IMR-90 (cell line): Measurements from ENCODE around the gene NPEPPS. TPM values are rescaled to one million over a fixed set of nuclear protein-coding genes. Genes with fewer than 3 reads are reported as not detected.

Source experiments
- ATAC-seq: fragments of 200-7000 bp; cut with Tn5 transposase; 2 replicates; pipeline ENCODE4 v1.9.1; 2020; ENCODE audit warnings: low read depth, mild to moderate bottlenecking, moderate library complexity
- BruUV-seq: library from RNA; stranded (reverse); fragments of 400-500 nt; replicated peaks from 2 replicates; lab custom pipeline; 2021; lab: Mats Ljungman, UMichigan
- CTCF ChIA-PET: fragments of 300-600 bp; formaldehyde crosslinking; extraction: SDS; loops from one replicate; lab custom pipeline; 2021; ENCODE audit warnings: antibody characterized with exemption; lab: Yijun Ruan, JAX
- POLR2A ChIA-PET: fragments of 300-600 bp; sonication (Branson Sonifier 250); formaldehyde crosslinking; loops from one replicate; lab custom pipeline; 2022; ENCODE audit warnings: antibody characterized with exemption; ENCODE audit not compliant: unreplicated experiment; lab: Charles Lee
- DNase-seq: peaks from one replicate; pipeline ENCODE4 v3.0.0; 2013
- H2AFZ ChIP-seq: replicated peaks from 2 replicates; pipeline ENCODE3; 2013; ENCODE audit warnings: low read length, mild to moderate bottlenecking; ENCODE audit not compliant: poor library complexity
- H2AK5ac ChIP-seq: 2 replicates; pipeline ENCODE4 v1.6.1; 2013; ENCODE audit warnings: low read depth, low read length, inconsistent platforms
- H2AK9ac ChIP-seq: replicated peaks from 2 replicates; pipeline ENCODE3; 2013; ENCODE audit warnings: mild to moderate bottlenecking, low read depth, low read length, moderate library complexity; ENCODE audit not compliant: poor library complexity
- H2BK120ac ChIP-seq: 2 replicates; pipeline ENCODE4 v1.6.1; 2013; ENCODE audit warnings: low read depth, low read length, inconsistent platforms
- H2BK15ac ChIP-seq: 3 replicates; pipeline ENCODE4 v1.6.1; 2013; ENCODE audit warnings: low read depth, low read length, inconsistent platforms
- H2BK20ac ChIP-seq: 2 replicates; pipeline ENCODE4 v1.6.1; 2013; ENCODE audit warnings: low read depth, mild to moderate bottlenecking, inconsistent platforms, low read length, moderate library complexity
- H2BK5ac ChIP-seq: 2 replicates; pipeline ENCODE4 v1.6.1; 2013; ENCODE audit warnings: mild to moderate bottlenecking, low read depth, low read length, inconsistent platforms; ENCODE audit not compliant: poor library complexity, severe bottlenecking
- H3K14ac ChIP-seq: replicated peaks from 2 replicates; pipeline ENCODE4 v1.6.1; 2013; ENCODE audit warnings: low read depth, low read length, inconsistent platforms
- H3K18ac ChIP-seq: 2 replicates; pipeline ENCODE4 v1.6.1; 2013; ENCODE audit warnings: low read depth, low read length, control low read depth
- H3K23ac ChIP-seq: 2 replicates; pipeline ENCODE4 v1.6.1; 2013; ENCODE audit warnings: low read depth, low read length, inconsistent platforms
- H3K27ac ChIP-seq: 2 replicates; pipeline ENCODE4 v1.5.1; 2013; ENCODE audit warnings: mild to moderate bottlenecking, control low read depth, low read length; ENCODE audit not compliant: insufficient read depth
- H3K27me3 ChIP-seq: 2 replicates; pipeline ENCODE4 v1.6.1; 2013; ENCODE audit warnings: low read length; ENCODE audit not compliant: control insufficient read depth, insufficient read depth
- H3K36me3 ChIP-seq: 2 replicates; pipeline ENCODE4 v1.6.1; 2013; ENCODE audit warnings: low read length, mixed read lengths; ENCODE audit not compliant: control insufficient read depth, insufficient read depth
- H3K4ac ChIP-seq: 2 replicates; pipeline ENCODE4 v1.6.1; 2013; ENCODE audit warnings: low read depth, low read length, inconsistent platforms
- H3K4me1 ChIP-seq: 2 replicates; pipeline ENCODE4 v1.6.1; 2013; ENCODE audit warnings: low read length, mixed read lengths; ENCODE audit not compliant: control insufficient read depth, insufficient read depth
- H3K4me2 ChIP-seq: 2 replicates; pipeline ENCODE4 v1.6.1; 2013; ENCODE audit warnings: low read depth, mild to moderate bottlenecking, control low read depth, low read length, moderate library complexity
- H3K4me3 ChIP-seq: 2 replicates; pipeline ENCODE4 v1.5.1; 2013; ENCODE audit warnings: low read depth, mild to moderate bottlenecking, control low read depth, low read length, moderate library complexity; ENCODE audit not compliant: insufficient read depth
- H3K56ac ChIP-seq: 2 replicates; pipeline ENCODE4 v1.6.1; 2013; ENCODE audit warnings: low read length, inconsistent platforms; ENCODE audit not compliant: insufficient read depth; ENCODE audit errors: extremely low read depth
- H3K79me1 ChIP-seq, 2 experiments: 2 replicates each; pipeline ENCODE4 v1.6.1; 2013; ENCODE audit warnings: low read length in 2 of 2, inconsistent platforms in 1 of 2, low read depth in 1 of 2
- H3K9ac ChIP-seq: 2 replicates; pipeline ENCODE4 v1.6.1; 2013; ENCODE audit warnings: low read depth, low read length, control low read depth
- H3K9me1 ChIP-seq: 2 replicates; pipeline ENCODE4 v1.6.1; 2013; ENCODE audit warnings: low read length, inconsistent platforms; ENCODE audit not compliant: insufficient read depth
- H3K9me3 ChIP-seq: 2 replicates; pipeline ENCODE4 v1.6.1; 2013; ENCODE audit warnings: low read length; ENCODE audit not compliant: control insufficient read depth, insufficient read depth
- H4K20me1 ChIP-seq: 2 replicates; pipeline ENCODE4 v1.6.1; 2013; ENCODE audit warnings: low read length, inconsistent platforms; ENCODE audit not compliant: insufficient read depth
- H4K5ac ChIP-seq: 2 replicates; pipeline ENCODE4 v1.6.1; 2013; ENCODE audit warnings: mild to moderate bottlenecking, low read depth, low read length, control low read depth
- H4K8ac ChIP-seq, 2 experiments: 2 replicates each; pipeline ENCODE4 v1.6.1; 2013; ENCODE audit warnings: low read depth in 2 of 2, low read length in 2 of 2, control low read depth in 1 of 2, inconsistent platforms in 1 of 2
- H4K91ac ChIP-seq: 2 replicates; pipeline ENCODE4 v1.6.1; 2013; ENCODE audit warnings: low read depth, low read length, inconsistent platforms; ENCODE audit not compliant: insufficient read depth
- BHLHE40 ChIP-seq: fragments of 150-350 bp; IDR thresholded peaks from 2 replicates; pipeline ENCODE4 v1.6.1; 2016; ENCODE audit warnings: mild to moderate bottlenecking, low read depth, low read length
- CEBPB ChIP-seq: IDR thresholded peaks from 2 replicates; pipeline ENCODE4 v1.6.1; 2012; ENCODE audit warnings: low read depth, low read length, improper control_type of control experiment
- CHD1 ChIP-seq: IDR thresholded peaks from 2 replicates; pipeline ENCODE4 v1.6.1; 2012; ENCODE audit warnings: low read depth, low read length, improper control_type of control experiment
- CTCF ChIP-seq: conservative IDR thresholded peaks from 2 replicates; pipeline ENCODE4 v1.5.1; 2012; ENCODE audit warnings: mild to moderate bottlenecking, low read depth, low read length, improper control_type of control experiment
- ELK1 ChIP-seq: fragments of 150-350 bp; IDR thresholded peaks from 2 replicates; pipeline ENCODE4 v1.6.1; 2016; ENCODE audit warnings: low read depth, mild to moderate bottlenecking, low read length, moderate library complexity, borderline replicate concordance
- FOS ChIP-seq: fragments of 150-350 bp; IDR thresholded peaks from 2 replicates; pipeline ENCODE4 v1.6.1; 2016; ENCODE audit warnings: low read depth, low read length
- MAZ ChIP-seq: IDR thresholded peaks from 2 replicates; pipeline ENCODE4 v1.6.1; 2012; ENCODE audit warnings: low read depth, mild to moderate bottlenecking, low read length, improper control_type of control experiment, moderate library complexity, borderline replicate concordance
- MXI1 ChIP-seq: IDR thresholded peaks from 2 replicates; pipeline ENCODE4 v1.6.1; 2012; ENCODE audit warnings: low read depth, mild to moderate bottlenecking, low read length, moderate library complexity, borderline replicate concordance
- NFE2L2 ChIP-seq: fragments of 150-350 bp; IDR thresholded peaks from 2 replicates; pipeline ENCODE4 v1.6.1; 2016; ENCODE audit warnings: low read depth, mild to moderate bottlenecking, low read length
- POLR2A ChIP-seq: IDR thresholded peaks from 2 replicates; pipeline ENCODE4 v1.6.1; 2012; ENCODE audit warnings: mild to moderate bottlenecking, low read depth, low read length
- RAD21 ChIP-seq: IDR thresholded peaks from 2 replicates; pipeline ENCODE4 v1.6.1; 2012; ENCODE audit warnings: low read length, improper control_type of control experiment
- RCOR1 ChIP-seq: IDR thresholded peaks from 2 replicates; pipeline ENCODE4 v1.6.1; 2012; ENCODE audit warnings: mild to moderate bottlenecking, low read length, improper control_type of control experiment; ENCODE audit not compliant: insufficient replicate concordance
- RFX5 ChIP-seq: IDR thresholded peaks from 2 replicates; pipeline ENCODE4 v1.8.0; 2012; ENCODE audit warnings: low read depth, mild to moderate bottlenecking, low read length, moderate library complexity
- USF2 ChIP-seq: fragments of 150-350 bp; IDR thresholded peaks from 2 replicates; pipeline ENCODE4 v1.6.1; 2017; ENCODE audit warnings: mild to moderate bottlenecking, antibody characterized with exemption, low read length, low read depth
- WGBS, 2 experiments: methylation state at CpG; one replicate each; pipeline versions ENCODE4 v1.1.5 to v1.1.7; 2013; ENCODE audit warnings: missing lambda C conversion rate in 2 of 2; ENCODE audit not compliant: insufficient read length in 1 of 2; ENCODE audit errors: extremely low coverage in 2 of 2; 5-methylcytosine and 5-hydroxymethylcytosine counted together
- dilution Hi-C: fragments of 300-500 bp; cut with HindIII; formaldehyde crosslinking; loops from one replicate; pipeline ENCODE4 v1.14.3; 2018; ENCODE audit warnings: low sequenced_read_pairs; ENCODE audit not compliant: unreplicated experiment
- in situ Hi-C: fragments of 300-500 bp; cut with MboI; formaldehyde crosslinking; loops from 3 replicates; pipeline ENCODE4 v1.14.3; 2019; ENCODE audit warnings: low sequenced_read_pairs, inconsistent platforms, mixed read lengths
- intact Hi-C: fragments of 100-400 bp; cut with micrococcal nuclease; formaldehyde crosslinking; loops from 2 replicates; pipeline ENCODE4 v1.10.0; 2022
- polyA plus RNA-seq, 3 experiments: library from polyadenylated mRNA; depleted of rRNA; stranded (reverse); fragments of >200 nt; gene quantifications; 2 replicates each; pipeline ENCODE4 v1.2.3, GENCODE V29; 2012; ENCODE audit warnings: low replicate concordance in 1 of 3
- total RNA-seq: library from RNA; depleted of rRNA; stranded (reverse); fragments of >200 nt; gene quantifications from 2 replicates; pipeline ENCODE4 v1.2.3, GENCODE V29; 2012

The NPEPPS gene
- total and polyA plus RNA-seq, 2 of the 4 experiments (the other 2 are of a cell fraction): 54.1 to 64.6 TPM

- Histone ChIP-seq H3K4me2 (peak overlapping the region; percentile 80), H4K5ac (peak overlapping the region; percentile 67; the same call in 1 of the 2 replicates), H3K9me3 (no peaks in the 10 kb centered on the region), H3K4me1 (peaks cover 16% of the 10 kb centered on the region), H3K56ac (peak overlapping the region; percentile 52; the same call in 1 of the 2 replicates), H3K18ac (peak overlapping the region; percentile 74; the same call in 1 of the 2 replicates), H3K23ac (peak overlapping the region; percentile 19; the same call in 1 of the 2 replicates), H3K36me3 (peaks cover 34% of the 10 kb centered on the region), H3K9me1 (no peaks in the 10 kb centered on the region), H2BK120ac (peak overlapping the region; percentile 23; the same call in 1 of the 2 replicates), H2BK5ac (peak overlapping the region; percentile 80), H3K4ac (peak overlapping the region; percentile 14; the same call in 1 of the 2 replicates), H2BK15ac (no peak overlapping the region), H3K79me1 (peaks cover 21 to 23% of the 10 kb centered on the region in 2 experiments), H4K20me1 (peaks cover 10% of the 10 kb centered on the region; the same call in 1 of the 2 replicates), H4K8ac (no peak overlapping the region; a peak in 1 of 4 replicates), H3K27ac (peak overlapping the region; percentile 89; the same call in 1 of the 2 replicates), H3K9ac (peak overlapping the region; percentile 58), H3K14ac (0 out of 2 replicates have a peak overlapping the region, but pooled peaks have one; percentile 3), H2AK5ac (0 out of 2 replicates have a peak overlapping the region, but pooled peaks have one; percentile 57), H2BK20ac (0 out of 2 replicates have a peak overlapping the region, but pooled peaks have one; percentile 3), H2AFZ (no peak overlapping the region), H3K27me3 (no peaks in the 10 kb centered on the region), H4K91ac (no peak overlapping the region), H2AK9ac (no peak overlapping the region), H3K4me3 (no peak overlapping the region)
- no TSS peak for BruUV-seq
- no CpG with 5 or more reads among the region's 1 CpG for WGBS, 2 experiments
- ATAC-seq: peak; percentile 59
- intact Hi-C loops: no loop called here
- CTCF ChIA-PET: interaction anchor here (1.2 to 1.7 kb wide), 4 partner anchors 11 to 17 kb away, joined by 3 to 9 read pairs (median 5); no protein-coding TSS in a partner anchor
- dilution Hi-C loops: no loop called here
- peak; percentile 85 for DNase-seq
- no peak for TF ChIP-seq CHD1
- no peak for TF ChIP-seq BHLHE40
- TF ChIP-seq USF2: no peak
- no peak for TF ChIP-seq FOS
- TF ChIP-seq MXI1: no peak
- TF ChIP-seq ELK1: no peak
- TF ChIP-seq RAD21: no peak
- TF ChIP-seq POLR2A: no peak
- TF ChIP-seq CEBPB: no peak
- TF ChIP-seq RCOR1: no peak
- no peak for TF ChIP-seq RFX5
- TF ChIP-seq MAZ: no peak
- no peak for TF ChIP-seq NFE2L2
- TF ChIP-seq CTCF: no peak
- POLR2A ChIA-PET: interaction anchor here (0.9 kb wide), 1 partner anchor 103 kb away, joined by 3 read pairs; no protein-coding TSS in a partner anchor
- in situ Hi-C loops: loop anchor here (25.0 kb wide), 1 partner anchor 442 kb away; no protein-coding TSS in a partner anchor
Observed at GRCh38 chr17:47604598-47604927, 73.7 kb downstream of the NPEPPS start.
